CD4-positive, alpha-beta T cell treated with Interleukin-17A for 1 hour (primary cell): Measurements from ENCODE around the gene NUBP1.
A peak's percentile ranks its signal among the peaks of the same experiment; 100 is the strongest.
"Not testable (repeated sequence)": the region's sequence is repeated elsewhere in the genome, so short reads cannot be mapped to it uniquely, and the experiment has no call there.

ENCODE experiments used
- DNase-seq: peaks from one replicate; pipeline ENCODE4 v3.0.0-alpha.2; 2020

The NUBP1 gene

GRCh38 chr16:10743610-10744369 is at the start of gene NUBP1:
Gene NUBP1, plus strand, starts transcription at chr16:10743842. Its CDS starts 22 bp downstream, at chr16:10743864.
- peak; percentile 99 for DNase-seq

DNA sequence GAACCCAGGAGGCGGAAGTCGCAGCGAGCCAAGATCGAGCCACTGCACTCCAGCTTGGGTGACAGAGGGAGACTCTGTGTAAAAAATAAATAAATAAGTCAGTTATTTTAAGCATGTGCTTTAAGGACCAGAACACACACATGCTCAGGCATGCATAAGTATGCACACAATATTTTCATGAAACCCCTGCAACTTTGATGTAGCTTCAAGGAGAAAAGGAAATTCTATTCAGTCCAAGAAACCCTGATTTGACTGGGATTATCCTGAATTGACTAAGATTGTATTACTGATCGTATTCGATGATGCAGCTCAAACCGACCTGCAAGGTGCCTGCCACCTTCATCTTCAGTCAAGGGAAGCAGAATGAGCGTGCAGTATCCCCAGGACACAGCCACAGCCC is 49.8 kb upstream of the NUBP1 start:
- DNase-seq, result no peak

DNA sequence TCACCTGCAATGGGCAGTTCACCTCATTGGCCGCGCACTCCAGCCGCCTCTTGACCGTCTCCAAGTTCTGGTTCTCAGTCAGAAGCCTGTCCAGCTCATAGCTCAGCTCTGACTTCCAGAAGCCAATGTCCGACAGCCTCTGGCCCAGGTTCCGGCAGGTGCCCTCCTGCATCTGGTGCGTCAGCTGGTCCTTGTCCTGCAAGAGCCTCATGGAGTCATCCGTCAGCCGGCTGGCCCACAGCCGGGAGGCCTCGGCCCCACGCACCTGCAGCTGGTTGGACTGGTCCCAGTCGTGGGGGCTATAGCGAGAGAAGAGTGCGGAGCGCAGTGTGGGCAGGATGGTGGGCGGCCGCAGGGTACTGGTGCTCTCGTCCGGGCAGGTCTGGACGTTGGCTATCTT is 49.3 kb upstream of the NUBP1 start:
- DNase-seq, result no peak

- DNase-seq, result no peak
These were observed 48.8 kb upstream of the NUBP1 start, which contains the start of gene TEKT5 for GRCh38 chr16:10694830-10695229. Gene TEKT5, minus strand, starts transcription at chr16:10694930. Its CDS starts 57 bp downstream, at chr16:10694873.

DNA sequence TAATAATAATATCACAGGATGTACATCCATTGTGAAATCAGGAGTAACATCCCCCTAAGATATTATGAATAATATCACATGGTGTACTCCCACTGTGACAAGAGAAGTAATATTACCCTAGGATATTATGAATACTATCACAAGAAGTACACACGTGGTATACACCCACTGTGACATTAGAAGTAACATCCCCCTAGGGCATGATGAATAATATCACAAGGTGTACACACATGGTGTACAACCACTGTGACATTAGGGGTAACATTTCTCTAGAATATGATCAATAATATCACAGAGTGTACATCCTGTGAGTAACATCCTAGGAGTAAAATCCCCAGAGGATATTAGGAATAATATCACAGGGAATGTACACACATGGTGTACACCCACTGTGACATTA is 43.9 kb upstream of the NUBP1 start:
- DNase-seq, result no peak

DNA sequence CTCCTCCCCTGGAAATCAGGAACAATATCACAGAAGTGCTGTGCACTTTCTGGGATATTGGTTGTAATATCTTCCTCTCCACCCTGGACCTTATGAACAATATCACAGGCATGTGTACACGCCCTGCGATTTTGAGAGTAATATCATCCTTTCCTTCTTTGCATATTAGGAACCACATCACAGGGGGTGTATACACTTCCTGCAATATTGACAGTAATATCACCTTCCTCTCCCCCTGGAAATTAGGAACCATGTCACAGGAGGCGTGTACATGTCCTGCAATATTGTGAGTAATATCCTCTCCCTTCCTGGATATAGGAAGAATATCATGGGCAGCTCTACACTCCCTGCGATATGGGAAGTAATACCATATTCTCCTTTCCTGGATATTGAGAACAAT is 34.7 kb upstream of the NUBP1 start:
- no peak for DNase-seq

- no peak for DNase-seq
These were observed 15.4 kb upstream of the NUBP1 start for GRCh38 chr16:10728003-10728887.

DNA sequence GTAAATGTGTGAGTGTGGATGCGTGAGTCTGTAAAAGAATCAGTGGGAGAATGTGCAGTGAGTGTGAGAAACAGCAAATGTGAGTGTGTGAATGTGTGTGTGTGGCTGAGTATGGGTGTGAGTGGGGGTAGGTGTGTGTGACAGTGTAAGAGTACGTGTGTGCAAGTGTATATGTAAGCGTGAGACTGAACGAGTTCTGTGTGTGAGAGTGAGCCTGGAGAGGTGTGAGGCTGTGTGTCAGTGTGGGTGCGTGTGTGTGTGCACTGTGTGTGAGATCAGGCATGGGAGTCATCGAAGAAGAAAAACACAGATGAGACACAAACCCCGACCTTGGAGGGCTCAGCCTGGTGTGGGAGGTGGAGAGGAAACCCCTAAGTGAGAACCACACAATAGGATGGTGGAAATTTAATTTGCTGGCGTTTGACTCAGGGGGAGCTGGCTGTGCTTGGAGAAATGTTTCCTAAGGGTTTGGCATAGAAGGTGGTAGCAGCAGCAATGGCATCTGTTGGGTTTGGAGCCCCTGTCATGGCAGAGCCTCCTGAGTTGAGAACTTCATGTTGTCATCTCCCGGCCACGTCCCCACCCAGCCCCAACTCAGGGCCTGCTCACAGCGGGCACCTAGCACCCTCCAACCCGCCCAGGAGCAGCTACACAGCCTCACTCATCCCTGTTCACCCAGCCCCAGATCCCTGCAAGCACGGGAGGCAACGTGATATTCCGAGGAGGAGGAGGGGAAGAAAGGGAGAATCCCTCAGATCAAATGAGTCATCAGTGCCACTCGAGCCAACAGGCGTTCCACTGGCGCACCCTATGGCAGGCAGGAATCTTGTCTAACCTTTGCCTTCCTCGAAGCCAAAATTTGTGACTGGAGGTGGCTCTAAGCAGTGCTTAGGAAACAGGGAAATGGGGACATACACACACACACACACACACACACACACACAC is 14.3 kb upstream of the NUBP1 start:
- DNase-seq, result no peak

- no peak for DNase-seq
These were observed 11.9 kb upstream of the NUBP1 start for GRCh38 chr16:10731790-10732189.

DNA sequence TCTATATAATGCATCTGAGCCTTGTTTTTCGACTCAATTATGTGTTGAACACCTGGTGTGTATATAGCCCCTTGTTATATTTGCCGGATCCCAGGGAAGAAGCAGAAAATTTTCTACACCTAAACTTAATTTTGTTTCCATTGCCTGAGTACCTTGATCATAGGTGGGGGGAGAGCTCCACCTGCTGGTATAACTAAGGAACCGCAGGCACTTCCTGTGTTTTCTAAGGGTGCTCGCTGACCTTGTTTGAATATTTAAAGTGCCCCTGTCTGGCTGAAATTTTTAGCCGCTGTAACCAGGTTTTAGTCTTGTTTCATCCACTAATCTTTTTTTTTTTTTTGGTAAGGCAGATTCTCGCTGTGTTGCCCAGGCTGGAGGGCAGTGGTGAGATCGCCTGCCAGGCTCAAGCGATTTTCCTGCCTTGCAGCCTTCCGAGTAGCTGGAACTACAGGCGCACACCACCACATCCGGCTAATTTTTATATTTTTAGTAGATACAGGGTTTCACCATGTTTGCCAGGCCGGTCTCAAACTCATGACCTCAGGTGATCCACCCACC is 6.5 kb upstream of the NUBP1 start:
- peak; percentile 86 for DNase-seq

DNA sequence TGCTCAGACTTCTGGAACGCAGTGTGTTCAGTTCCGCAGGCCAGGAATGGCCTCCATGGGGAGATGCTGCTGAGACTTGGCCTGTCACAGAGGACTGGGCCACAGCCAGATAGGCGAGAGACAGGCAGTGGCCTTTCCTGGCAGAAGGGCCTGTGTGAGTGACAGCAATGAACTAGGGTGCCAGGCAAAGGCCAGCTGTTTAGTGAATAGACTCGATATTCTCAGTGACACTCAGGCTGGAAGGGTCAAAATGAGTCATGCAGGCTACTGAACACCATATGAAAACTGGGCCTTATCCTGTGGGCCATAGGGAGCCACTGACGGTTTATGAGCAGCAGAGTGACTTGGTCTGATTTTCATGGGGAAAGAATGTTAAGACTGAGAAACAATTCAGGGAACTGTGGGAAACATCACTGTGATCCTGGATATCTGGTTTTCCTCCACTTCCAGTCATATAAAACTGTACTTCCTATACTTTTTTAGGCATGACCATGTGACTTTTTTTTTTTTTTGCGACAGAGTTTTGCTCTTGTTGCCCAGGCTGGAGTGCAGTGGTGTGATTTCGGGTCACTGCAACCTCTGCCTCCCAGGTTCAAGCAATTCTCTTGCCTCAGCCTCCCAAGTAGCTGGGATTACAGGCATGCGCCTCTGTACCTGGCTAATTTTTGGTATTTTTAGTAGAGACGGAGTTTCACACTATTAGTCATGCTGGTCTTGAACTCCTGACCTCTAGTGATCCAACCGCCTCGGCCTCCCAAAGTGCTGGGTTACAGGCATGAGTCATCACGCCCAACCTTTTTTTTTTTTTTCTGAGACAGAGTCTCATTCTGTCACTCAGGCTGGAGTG is 5.2 kb upstream of the NUBP1 start:
- peak; percentile 29 for DNase-seq

DNA sequence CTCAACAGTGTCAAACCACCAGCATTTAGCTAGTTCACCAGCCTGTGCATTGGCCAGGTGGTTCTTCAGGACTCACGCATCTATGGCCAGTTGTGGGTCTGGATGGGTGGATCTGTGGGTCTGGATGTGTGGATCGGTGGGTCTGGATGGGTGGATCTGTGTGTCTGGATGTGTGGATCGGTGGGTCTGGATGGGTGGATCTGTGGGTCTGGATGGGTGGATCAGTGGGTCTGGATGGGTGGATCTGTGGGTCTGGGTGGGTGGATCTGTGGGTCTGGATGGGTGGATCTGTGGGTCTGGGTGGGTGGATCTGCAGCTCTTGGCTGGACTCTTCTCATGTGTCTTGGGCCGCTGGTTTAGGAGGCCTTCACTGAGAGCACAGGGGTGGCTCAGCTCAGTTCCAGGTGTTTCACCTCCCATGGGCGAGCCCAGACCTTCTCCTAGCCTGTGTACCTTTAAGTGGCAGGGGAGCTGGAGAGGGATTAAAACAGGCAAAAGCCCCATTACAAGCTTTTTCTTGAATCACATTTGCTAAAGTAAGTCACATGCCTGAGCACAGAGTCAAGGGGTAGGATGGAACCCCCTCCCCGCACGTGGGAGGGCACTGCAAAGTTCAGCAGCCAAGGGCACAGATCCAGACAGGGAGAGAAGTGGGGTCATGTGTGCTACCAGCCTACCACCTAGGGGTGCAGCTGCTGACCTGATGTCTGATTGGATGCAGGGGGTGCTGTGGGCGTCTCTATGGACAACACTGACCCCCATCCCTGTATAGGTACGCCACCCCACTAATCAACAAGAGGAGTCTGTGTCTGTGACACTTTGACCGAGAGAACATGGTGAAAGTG is 3.4 kb upstream of the NUBP1 start:
- no peak for DNase-seq

- peak; percentile 7 for DNase-seq
These were observed 2.8 kb upstream of the NUBP1 start for GRCh38 chr16:10740845-10741208.

GRCh38 chr16:10741249-10741648 is 2.4 kb upstream of the NUBP1 start:
- DNase-seq, result not testable (repeated sequence)

DNA sequence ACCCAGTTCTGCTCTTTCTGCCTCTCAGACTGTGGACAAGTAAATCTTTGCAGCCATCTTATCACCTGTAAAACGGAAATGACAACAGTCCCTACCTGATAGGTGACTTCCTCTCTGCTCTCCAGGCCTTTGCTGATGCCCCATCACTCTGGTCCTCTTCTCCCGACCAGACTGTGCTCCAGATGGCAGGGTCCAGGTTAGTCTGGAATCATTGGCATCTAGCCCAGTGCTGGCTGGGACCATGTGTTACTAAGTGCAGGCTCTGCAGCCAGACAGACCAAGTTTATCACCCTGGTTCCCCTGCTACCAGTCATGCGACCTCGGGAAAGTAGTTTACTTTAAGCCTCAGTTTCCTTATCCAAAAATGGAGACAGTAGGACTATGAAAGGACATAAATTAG is 1.8 kb upstream of the NUBP1 start:
- no peak for DNase-seq

DNA sequence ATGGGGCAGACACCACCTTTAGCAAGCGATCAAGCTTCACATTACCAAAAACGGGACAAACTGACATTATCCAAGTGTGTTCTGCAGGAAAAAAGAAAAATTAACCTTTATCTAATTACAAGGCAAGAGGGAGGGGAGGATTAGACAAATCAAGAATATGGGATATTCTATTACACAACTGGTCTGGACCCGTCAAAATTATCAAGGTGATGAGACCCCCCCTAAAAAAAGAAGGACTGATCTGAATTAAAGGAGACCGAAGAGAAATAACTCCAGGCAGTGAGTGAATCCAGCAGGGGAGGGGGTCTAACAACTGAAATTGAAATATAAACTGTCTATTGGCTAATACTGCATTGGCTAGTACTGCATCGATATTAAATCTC is 424 bp upstream of the NUBP1 start:
- DNase-seq, result no peak

- no peak for DNase-seq
These were observed 858 bp downstream of the NUBP1 start for GRCh38 chr16:10744370-10745030.

GRCh38 chr16:10745841-10746240 is 2.2 kb downstream of the NUBP1 start:
- DNase-seq, result no peak

- no peak for DNase-seq
These were observed 7.2 kb downstream of the NUBP1 start for GRCh38 chr16:10750793-10751192.

GRCh38 chr16:10751291-10751697 is 7.7 kb downstream of the NUBP1 start:
- DNase-seq, result no peak
